Suprapubic skin (tissue), 4 donors: ENCODE results near the gene HIP1. TPM values are rescaled to one million over a fixed set of nuclear protein-coding genes. Genes with fewer than 3 reads are reported as not detected.
"Not testable (repeated sequence)": the region's sequence is repeated elsewhere in the genome, so short reads cannot be mapped to it uniquely, and the experiment has no call there.

Experiments
- DNase-seq, 2 donors: peaks; one replicate each; pipeline ENCODE4 v3.0.0-alpha.2; 2019; ENCODE audit warnings: low spot score in 2 of 2
- H3K27ac ChIP-seq: fragments of 200-600 bp; sonication (generic); one replicate; pipeline ENCODE4 v1.5.1; 2019
- H3K27me3 ChIP-seq: fragments of 200-600 bp; sonication (generic); one replicate; pipeline ENCODE4 v1.5.1; 2019
- H3K36me3 ChIP-seq: fragments of 200-600 bp; sonication (generic); one replicate; pipeline ENCODE4 v1.5.1; 2019
- H3K4me1 ChIP-seq: fragments of 200-600 bp; sonication (generic); one replicate; pipeline ENCODE4 v1.5.1; 2019
- H3K4me3 ChIP-seq: fragments of 200-600 bp; sonication (generic); one replicate; pipeline ENCODE4 v1.5.1; 2019; ENCODE audit warnings: mild to moderate bottlenecking
- H3K9me3 ChIP-seq: fragments of 200-600 bp; sonication (generic); one replicate; pipeline ENCODE4 v1.5.1; 2019
- CTCF ChIP-seq, 2 donors: fragments of 200-600 bp in 1 of 2; fragments of 450-650 bp in 1 of 2; sonication (generic) in 1 of 2; IDR thresholded peaks; one replicate each; pipeline ENCODE4 v1.5.1; 2016 to 2019; ENCODE audit warnings: antibody characterized with exemption in 2 of 2, mild to moderate bottlenecking in 1 of 2, moderate library complexity in 1 of 2
- EP300 ChIP-seq: sonication (generic); formaldehyde crosslinking; IDR thresholded peaks from one replicate; pipeline ENCODE4 v1.6.1; 2017; ENCODE audit warnings: antibody characterized with exemption
- POLR2A ChIP-seq, 2 donors: fragments of 450-650 bp; IDR thresholded peaks; one replicate each; pipeline ENCODE4 v1.6.1; 2017; ENCODE audit warnings: antibody characterized with exemption in 2 of 2, mild to moderate bottlenecking in 2 of 2, moderate library complexity in 2 of 2
- POLR2AphosphoS5 ChIP-seq, 3 donors: sonication (generic); formaldehyde crosslinking; IDR thresholded peaks; one replicate each; pipeline ENCODE4 v1.6.1; 2017; ENCODE audit warnings: antibody characterized with exemption in 3 of 3
- WGBS: methylation state at CpG from one replicate; pipeline ENCODE4 v1.1.5; 2018; 5-methylcytosine and 5-hydroxymethylcytosine counted together
- total RNA-seq, 4 donors: library from RNA; depleted of rRNA; stranded (reverse); fragments of >200 nt; gene quantifications; one replicate each; pipeline ENCODE4 v1.1.0, GENCODE V29; 2016

The HIP1 gene
- total RNA-seq, 4 donors from 2014 or later: 16.0 to 29.4 (median 22.3) TPM

- no peaks in the 10 kb centered on the region for H3K27me3 ChIP-seq
- H3K27ac ChIP-seq: no peak overlapping the region
- H3K4me3 ChIP-seq: no peak overlapping the region
- H3K36me3 ChIP-seq: peaks cover 49% of the 10 kb centered on the region
- no peak for DNase-seq
- no peaks in the 10 kb centered on the region for H3K4me1 ChIP-seq
- TF ChIP-seq EP300: no peak
- no peak for TF ChIP-seq POLR2AphosphoS5 (IDR thresholded peaks at IDR 0.05)
- TF ChIP-seq CTCF (IDR thresholded peaks at IDR 0.05): no peak
- TF ChIP-seq POLR2A (IDR thresholded peaks at IDR 0.05): no peak
- H3K9me3 ChIP-seq: no peaks in the 10 kb centered on the region
- 52% methylated on average over 13 of the region's 13 CpGs for WGBS
These were observed 163.1 kb downstream of the HIP1 start for GRCh38 chr7:75575488-75576121.

- Histone ChIP-seq H3K27me3 (no peaks in the 10 kb centered on the region), H3K4me3 (no peak overlapping the region), H3K36me3 (peaks cover 38% of the 10 kb centered on the region), H3K27ac (no peak overlapping the region), H3K9me3 (no peaks in the 10 kb centered on the region), H3K4me1 (no peaks in the 10 kb centered on the region)
- 94% methylated on average over 14 of the region's 14 CpGs for WGBS
- TF ChIP-seq CTCF (IDR thresholded peaks at IDR 0.05) (no peak), POLR2A (IDR thresholded peaks at IDR 0.05) (no peak), EP300 (no peak), POLR2AphosphoS5 (IDR thresholded peaks at IDR 0.05) (no peak)
- DNase-seq: no peak
These were observed 165.2 kb downstream of the HIP1 start for GRCh38 chr7:75573477-75574019.

DNA sequence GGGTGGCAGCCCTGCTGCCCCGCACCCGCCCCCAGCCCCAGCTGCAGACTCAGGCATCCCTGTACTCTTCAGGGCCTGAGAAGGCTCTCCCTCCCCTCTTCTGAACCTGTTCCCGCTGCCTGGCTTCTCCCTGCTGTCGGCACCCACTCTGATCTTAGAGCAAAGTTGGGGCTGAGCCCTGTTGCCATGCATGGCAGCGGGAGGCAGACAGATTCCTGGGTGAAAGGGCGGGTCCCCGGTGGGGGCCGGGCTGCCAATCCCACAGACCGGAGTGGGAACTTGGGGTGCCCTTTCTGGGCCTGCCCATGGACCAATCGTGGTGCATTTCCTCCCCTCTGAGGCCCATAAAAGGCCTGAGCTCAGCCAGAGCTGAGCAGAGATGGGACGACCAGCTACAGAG, 165.9 kb downstream of the HIP1 start:
- Histone ChIP-seq H3K9me3 (no peaks in the 10 kb centered on the region), H3K4me3 (no peak overlapping the region), H3K27ac (no peak overlapping the region), H3K27me3 (no peaks in the 10 kb centered on the region), H3K4me1 (no peaks in the 10 kb centered on the region), H3K36me3 (peaks cover 40% of the 10 kb centered on the region)
- no peak for DNase-seq
- TF ChIP-seq CTCF (IDR thresholded peaks at IDR 0.05) (no peak), EP300 (no peak), POLR2A (IDR thresholded peaks at IDR 0.05) (no peak), POLR2AphosphoS5 (IDR thresholded peaks at IDR 0.05) (no peak)
- 97% methylated on average over 6 of the region's 11 CpGs for WGBS

DNA sequence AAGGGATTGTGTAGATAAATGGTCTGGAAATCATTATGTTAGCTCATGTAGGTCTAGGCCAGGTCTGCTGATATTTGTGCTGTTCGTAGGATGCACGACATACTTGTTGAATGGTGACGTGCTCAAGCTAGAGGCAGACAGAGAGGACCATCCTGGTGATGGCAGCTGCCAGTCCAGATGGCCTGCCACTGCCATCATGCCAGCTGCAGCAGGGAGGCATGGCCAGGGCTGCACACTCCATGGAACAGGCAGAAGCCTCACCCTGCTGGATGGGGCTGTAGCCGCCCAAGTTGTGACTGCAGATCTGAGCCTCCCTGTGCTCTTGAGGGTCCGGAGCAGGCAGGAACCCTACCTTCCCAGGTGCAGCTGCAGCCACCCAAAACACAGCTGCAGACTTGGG, 166.3 kb downstream of the HIP1 start:
- H3K36me3 ChIP-seq: peaks cover 44% of the 10 kb centered on the region
- H3K27ac ChIP-seq: no peak overlapping the region
- DNase-seq: no peak
- H3K9me3 ChIP-seq: no peaks in the 10 kb centered on the region
- WGBS: 89% methylated on average over 3 of the region's 5 CpGs
- no peak overlapping the region for H3K4me3 ChIP-seq
- TF ChIP-seq EP300 (no peak), POLR2A (IDR thresholded peaks at IDR 0.05) (no peak), POLR2AphosphoS5 (IDR thresholded peaks at IDR 0.05) (no peak), CTCF (IDR thresholded peaks at IDR 0.05) (no peak)
- H3K4me1 ChIP-seq: no peaks in the 10 kb centered on the region
- H3K27me3 ChIP-seq: no peaks in the 10 kb centered on the region

DNA sequence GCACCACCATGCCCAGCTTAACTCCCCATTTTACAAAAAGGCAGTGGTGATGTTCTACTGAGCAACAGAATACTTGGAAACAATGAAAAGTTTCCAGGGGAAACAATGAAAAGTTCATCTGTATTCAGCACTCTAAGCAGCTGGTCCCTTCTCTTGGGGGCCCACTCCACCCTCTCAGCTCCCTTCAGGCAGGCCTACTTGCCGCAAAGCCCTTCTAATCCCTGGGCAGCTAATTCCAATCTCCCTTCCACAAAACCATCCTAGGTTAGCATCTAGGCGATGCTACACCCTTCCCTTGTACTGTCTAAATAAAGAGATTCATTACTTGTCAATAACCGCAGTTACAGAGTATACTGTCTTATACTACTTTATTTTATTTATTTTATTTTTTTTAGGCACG, 167.5 kb downstream of the HIP1 start:
- no peaks in the 10 kb centered on the region for H3K27me3 ChIP-seq
- H3K4me1 ChIP-seq: no peaks in the 10 kb centered on the region
- H3K27ac ChIP-seq: no peak overlapping the region
- H3K36me3 ChIP-seq: peaks cover 54% of the 10 kb centered on the region
- WGBS: 97% methylated on average over 4 of the region's 4 CpGs
- H3K9me3 ChIP-seq: no peaks in the 10 kb centered on the region
- H3K4me3 ChIP-seq: no peak overlapping the region
- TF ChIP-seq POLR2AphosphoS5 (IDR thresholded peaks at IDR 0.05): no peak
- no peak for TF ChIP-seq CTCF (IDR thresholded peaks at IDR 0.05)
- no peak for TF ChIP-seq EP300
- DNase-seq: no peak

- H3K36me3 ChIP-seq: peaks cover 54% of the 10 kb centered on the region
- DNase-seq, H3K9me3 ChIP-seq, H3K4me3 ChIP-seq, H3K27me3 ChIP-seq, H3K27ac ChIP-seq, H3K4me1 ChIP-seq: not testable (repeated sequence)
- 86% methylated on average over 16 of the region's 16 CpGs for WGBS
These were observed 169.0 kb downstream of the HIP1 start for GRCh38 chr7:75569629-75570282.
